ENCODE results near the gene HS6ST2. TPM values are rescaled to one million over a fixed set of nuclear protein-coding genes. Genes with fewer than 3 reads are reported as not detected.

Gene HS6ST2
- total RNA-seq, 4 donors from 2014 or later: 0.14 to 1.1 TPM; not detected in 2

- H3K36me3 ChIP-seq: no peaks in the 10 kb centered on the region
- in situ Hi-C loops (cut with MboI; ENCODE audit: low pct_ligation_motif_present in 1 of 4, low pct_unique_long_range_greater_than_20kb in 1 of 4, low sequenced_read_pairs in 3 of 4): no loop called here
Measured at GRCh38 chrX:132592880-132593279, 365.5 kb downstream of the HS6ST2 start.

GRCh38 chrX:132591719-132592275 lies 366.6 kb downstream of the HS6ST2 start:
- H3K27me3 ChIP-seq: no peaks in the 10 kb centered on the region
- H3K4me1 ChIP-seq: no peaks in the 10 kb centered on the region
- intact Hi-C loops (cut with DNase I; ENCODE audit: low total_unique reads): no loop called here
- in situ Hi-C loops (cut with MboI; ENCODE audit: low pct_ligation_motif_present in 1 of 4, low pct_unique_long_range_greater_than_20kb in 1 of 4, low sequenced_read_pairs in 3 of 4): no loop called here
- H3K9me3 ChIP-seq: no peaks in the 10 kb centered on the region
- no peak overlapping the region for H3K27ac ChIP-seq
- no peak overlapping the region for H3K4me3 ChIP-seq
- DNase-seq: no peak
- H3K36me3 ChIP-seq: no peaks in the 10 kb centered on the region
- TF ChIP-seq POLR2AphosphoS5 (IDR thresholded peaks at IDR 0.05): no peak
- TF ChIP-seq EP300 (IDR thresholded peaks at IDR 0.05; ENCODE audit: low read depth): no peak
- TF ChIP-seq, protein P1, sequence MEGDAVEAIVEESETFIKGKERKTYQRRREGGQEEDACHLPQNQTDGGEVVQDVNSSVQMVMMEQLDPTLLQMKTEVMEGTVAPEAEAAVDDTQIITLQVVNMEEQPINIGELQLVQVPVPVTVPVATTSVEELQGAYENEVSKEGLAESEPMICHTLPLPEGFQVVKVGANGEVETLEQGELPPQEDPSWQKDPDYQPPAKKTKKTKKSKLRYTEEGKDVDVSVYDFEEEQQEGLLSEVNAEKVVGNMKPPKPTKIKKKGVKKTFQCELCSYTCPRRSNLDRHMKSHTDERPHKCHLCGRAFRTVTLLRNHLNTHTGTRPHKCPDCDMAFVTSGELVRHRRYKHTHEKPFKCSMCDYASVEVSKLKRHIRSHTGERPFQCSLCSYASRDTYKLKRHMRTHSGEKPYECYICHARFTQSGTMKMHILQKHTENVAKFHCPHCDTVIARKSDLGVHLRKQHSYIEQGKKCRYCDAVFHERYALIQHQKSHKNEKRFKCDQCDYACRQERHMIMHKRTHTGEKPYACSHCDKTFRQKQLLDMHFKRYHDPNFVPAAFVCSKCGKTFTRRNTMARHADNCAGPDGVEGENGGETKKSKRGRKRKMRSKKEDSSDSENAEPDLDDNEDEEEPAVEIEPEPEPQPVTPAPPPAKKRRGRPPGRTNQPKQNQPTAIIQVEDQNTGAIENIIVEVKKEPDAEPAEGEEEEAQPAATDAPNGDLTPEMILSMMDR (IDR thresholded peaks at IDR 0.05): no peak
- no peak for TF ChIP-seq POLR2A (IDR thresholded peaks at IDR 0.05)
- WGBS, 2 donors (ENCODE audit: low coverage in 1 of 2): 91% methylated on average over 3 of the region's 3 CpGs; no CpG with 5 or more reads in 1 of the 2 donors

More at GRCh38 chrX:132592880-132593279, 365.5 kb downstream of the HS6ST2 start:
- Histone ChIP-seq H3K4me3 (no peak overlapping the region), H3K4me1 (no peaks in the 10 kb centered on the region), H3K9me3 (no peaks in the 10 kb centered on the region), H3K27me3 (no peaks in the 10 kb centered on the region), H3K27ac (no peak overlapping the region)
- intact Hi-C loops (cut with DNase I; ENCODE audit: low total_unique reads): no loop called here
- DNase-seq: no peak
- TF ChIP-seq POLR2A (IDR thresholded peaks at IDR 0.05): no peak
- TF ChIP-seq POLR2AphosphoS5 (IDR thresholded peaks at IDR 0.05): no peak
- TF ChIP-seq, protein P1 (IDR thresholded peaks at IDR 0.05): peak in 3 of 5 experiments; percentile 26 to 30 (median 28)
- WGBS, 2 donors (ENCODE audit: low coverage in 1 of 2): 21% methylated on average over 2 of the region's 2 CpGs; no CpG with 5 or more reads in 1 of the 2 donors

DNA sequence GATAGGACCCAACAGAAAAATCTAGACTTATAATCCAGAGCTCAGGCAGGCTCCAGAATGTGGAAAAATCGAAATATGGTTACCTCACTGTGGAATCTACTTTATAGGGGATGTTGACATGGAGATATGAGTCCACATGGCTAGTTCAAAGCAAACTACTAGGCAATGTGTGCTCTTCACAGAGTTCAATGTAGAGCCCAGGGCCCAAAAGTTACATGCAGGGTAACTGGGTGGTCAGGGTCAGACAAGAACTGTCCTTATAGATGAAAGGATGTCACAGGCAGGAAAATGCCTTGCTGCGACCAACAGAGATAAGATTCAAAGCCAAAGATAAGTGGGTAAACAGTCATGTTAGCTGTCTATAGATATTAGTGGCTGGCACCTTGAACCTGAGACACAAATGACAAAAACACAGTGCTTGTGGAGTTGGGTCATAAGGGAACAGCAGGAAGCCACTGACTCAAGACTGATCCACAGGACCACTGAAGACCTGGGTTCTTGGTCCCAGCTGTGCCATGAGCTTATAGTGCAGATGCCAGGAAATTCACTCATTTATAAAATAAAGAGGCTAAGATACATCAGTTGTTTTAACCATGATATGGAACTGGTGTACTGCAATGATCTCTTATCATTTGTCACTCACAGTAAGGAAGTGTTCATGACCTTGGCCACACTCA lies 367.9 kb downstream of the HS6ST2 start:
- H3K9me3 ChIP-seq: no peaks in the 10 kb centered on the region
- no peaks in the 10 kb centered on the region for H3K4me1 ChIP-seq
- 48% methylated on average over 2 of the region's 2 CpGs; no CpG with 5 or more reads in 1 of the 2 donors for WGBS, 2 donors (ENCODE audit: low coverage in 1 of 2)
- no peak for DNase-seq
- H3K27me3 ChIP-seq: no peaks in the 10 kb centered on the region
- TF ChIP-seq EP300 (IDR thresholded peaks at IDR 0.05; ENCODE audit: low read depth): no peak
- TF ChIP-seq POLR2AphosphoS5 (IDR thresholded peaks at IDR 0.05): no peak
- TF ChIP-seq POLR2A (IDR thresholded peaks at IDR 0.05): no peak
- TF ChIP-seq, protein P1 (IDR thresholded peaks at IDR 0.05): no peak
- intact Hi-C loops (cut with DNase I; ENCODE audit: low total_unique reads): no loop called here
- H3K36me3 ChIP-seq: no peaks in the 10 kb centered on the region
- no peak overlapping the region for H3K4me3 ChIP-seq
- in situ Hi-C loops (cut with MboI; ENCODE audit: low pct_ligation_motif_present in 1 of 4, low pct_unique_long_range_greater_than_20kb in 1 of 4, low sequenced_read_pairs in 3 of 4): no loop called here
- H3K27ac ChIP-seq: no peak overlapping the region

GRCh38 chrX:132584936-132585335 lies 373.5 kb downstream of the HS6ST2 start:
- no peaks in the 10 kb centered on the region for H3K27me3 ChIP-seq
- no peaks in the 10 kb centered on the region for H3K9me3 ChIP-seq
- in situ Hi-C loops (cut with MboI; ENCODE audit: low pct_ligation_motif_present in 1 of 4, low pct_unique_long_range_greater_than_20kb in 1 of 4, low sequenced_read_pairs in 3 of 4): no loop called here
- H3K36me3 ChIP-seq: no peaks in the 10 kb centered on the region
- TF ChIP-seq EP300 (IDR thresholded peaks at IDR 0.05; ENCODE audit: low read depth): no peak
- no peak for TF ChIP-seq POLR2AphosphoS5 (IDR thresholded peaks at IDR 0.05)
- TF ChIP-seq, protein P1 (IDR thresholded peaks at IDR 0.05): no peak
- intact Hi-C loops (cut with DNase I; ENCODE audit: low total_unique reads): no loop called here
- no peak for DNase-seq
- WGBS, 2 donors (ENCODE audit: low coverage in 1 of 2): 83 to 100% methylated on average over 1 to 4 of the region's 4 CpGs
- no peak overlapping the region for H3K4me3 ChIP-seq
- H3K4me1 ChIP-seq: no peaks in the 10 kb centered on the region
- H3K27ac ChIP-seq: no peak overlapping the region
